NCI-H2227 (cell line): ENCODE results near the gene PCLO.

Source experiments
- DNase-seq: peaks from one replicate; lab custom pipeline; 2025; ENCODE audit not compliant: unreplicated experiment; lab: John Stamatoyannopoulos, UW

Gene PCLO

GRCh38 chr7:82841828-82842227 lies 320.9 kb downstream of the PCLO start:
- DNase-seq: no peak

GRCh38 chr7:82840061-82840460 lies 322.6 kb downstream of the PCLO start:
- DNase-seq: no peak

GRCh38 chr7:82839555-82839954 lies 323.1 kb downstream of the PCLO start:
- DNase-seq: no peak

GRCh38 chr7:82839063-82839462 lies 323.6 kb downstream of the PCLO start:
- DNase-seq: no peak

GRCh38 chr7:82838314-82838713 lies 324.4 kb downstream of the PCLO start:
- DNase-seq: no peak

GRCh38 chr7:82823073-82823472 lies 339.6 kb downstream of the PCLO start:
- DNase-seq: no peak

- no peak for DNase-seq
Observed at GRCh38 chr7:82821037-82821436, 341.6 kb downstream of the PCLO start.

GRCh38 chr7:82818171-82818570 lies 344.5 kb downstream of the PCLO start:
- no peak for DNase-seq

- no peak for DNase-seq
Observed at GRCh38 chr7:82816272-82816671, 346.4 kb downstream of the PCLO start.

- DNase-seq: peak; percentile 63
Observed at GRCh38 chr7:82810558-82811259, 352.0 kb downstream of the PCLO start.

- no peak for DNase-seq
Observed at GRCh38 chr7:82808633-82809032, 354.1 kb downstream of the PCLO start.

GRCh38 chr7:82805527-82805960 lies 357.1 kb downstream of the PCLO start:
- DNase-seq: peak; percentile 64

GRCh38 chr7:82803411-82803810 lies 359.3 kb downstream of the PCLO start:
- no peak for DNase-seq

- DNase-seq: no peak
Observed at GRCh38 chr7:82789883-82790609, 372.6 kb downstream of the PCLO start.

- DNase-seq: no peak
Observed at GRCh38 chr7:82778021-82778420, 384.7 kb downstream of the PCLO start.

- DNase-seq: no peak
Observed at GRCh38 chr7:82762880-82763279, 399.8 kb downstream of the PCLO start.

GRCh38 chr7:82760831-82761230 lies 401.9 kb downstream of the PCLO start:
- DNase-seq: no peak

- no peak for DNase-seq
Observed at GRCh38 chr7:82760074-82760473, 402.6 kb downstream of the PCLO start.

- peak; percentile 78 for DNase-seq
Observed at GRCh38 chr7:82755705-82756551, 406.8 kb downstream of the PCLO start.

GRCh38 chr7:82750007-82750406 lies 412.7 kb downstream of the PCLO start:
- no peak for DNase-seq

- DNase-seq: no peak
Observed at GRCh38 chr7:82745820-82746219, 416.9 kb downstream of the PCLO start.

GRCh38 chr7:82745117-82745516 lies 417.6 kb downstream of the PCLO start:
- no peak for DNase-seq
